ENCODE results near the gene CITED4.

Gene CITED4

DNA sequence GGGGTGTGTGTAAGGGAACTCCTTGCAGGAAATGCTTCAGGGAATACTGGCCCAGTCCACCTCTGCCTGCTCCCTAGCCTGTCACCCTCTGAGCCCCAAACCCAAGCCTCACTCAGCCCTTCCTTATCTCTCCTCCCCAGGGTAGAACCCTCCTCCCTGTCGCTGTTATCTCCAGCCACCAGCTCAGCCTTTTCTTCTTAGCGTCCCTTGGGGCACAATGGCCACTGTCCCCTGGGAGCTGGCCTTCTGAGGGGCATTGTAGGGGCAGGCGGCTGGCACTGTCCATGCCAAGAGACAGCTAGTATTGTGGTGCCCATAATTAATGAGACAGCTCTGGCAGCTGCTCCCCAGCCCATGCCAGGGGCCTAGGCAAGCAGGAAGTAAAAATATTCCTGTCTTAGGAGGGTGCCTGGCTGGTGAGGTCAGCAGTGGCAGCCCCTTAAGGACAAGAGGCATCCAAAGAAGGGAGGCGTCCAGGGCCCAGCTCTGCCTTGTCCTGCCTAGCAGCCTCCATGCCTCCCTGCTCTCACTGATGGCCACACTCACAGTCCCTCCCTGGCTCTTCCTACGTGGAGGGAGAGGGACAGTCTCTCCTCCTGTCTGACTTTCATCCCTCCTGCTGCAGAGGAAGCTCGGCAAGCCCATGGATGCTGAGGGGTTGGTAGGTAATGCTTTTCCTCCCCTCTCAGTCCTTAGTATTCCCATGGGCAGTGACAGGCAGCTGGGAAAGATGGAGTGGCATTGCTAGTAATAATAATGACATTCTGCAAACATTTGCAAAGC, 41.1 kb downstream of the CITED4 start:
- H3K9me3 ChIP-seq (ENCODE audit: low read length): no peaks in the 10 kb centered on the region
- no peaks in the 10 kb centered on the region for H4K20me1 ChIP-seq (ENCODE audit: insufficient read depth, low read length)
- no peak overlapping the region for H3K27ac ChIP-seq (ENCODE audit: low read depth, low read length, poor library complexity, severe bottlenecking)
- H3K79me2 ChIP-seq (ENCODE audit: insufficient read depth, low read length): no peaks in the 10 kb centered on the region
- H3K9me2 ChIP-seq (ENCODE audit: low read depth, low read length): no peaks in the 10 kb centered on the region
- H2AFZ ChIP-seq (ENCODE audit: low read length): no peak overlapping the region
- TF ChIP-seq EZH2 (IDR thresholded peaks at IDR 0.05; ENCODE audit: borderline replicate concordance, low read length): no peak
- TF ChIP-seq, protein P1, sequence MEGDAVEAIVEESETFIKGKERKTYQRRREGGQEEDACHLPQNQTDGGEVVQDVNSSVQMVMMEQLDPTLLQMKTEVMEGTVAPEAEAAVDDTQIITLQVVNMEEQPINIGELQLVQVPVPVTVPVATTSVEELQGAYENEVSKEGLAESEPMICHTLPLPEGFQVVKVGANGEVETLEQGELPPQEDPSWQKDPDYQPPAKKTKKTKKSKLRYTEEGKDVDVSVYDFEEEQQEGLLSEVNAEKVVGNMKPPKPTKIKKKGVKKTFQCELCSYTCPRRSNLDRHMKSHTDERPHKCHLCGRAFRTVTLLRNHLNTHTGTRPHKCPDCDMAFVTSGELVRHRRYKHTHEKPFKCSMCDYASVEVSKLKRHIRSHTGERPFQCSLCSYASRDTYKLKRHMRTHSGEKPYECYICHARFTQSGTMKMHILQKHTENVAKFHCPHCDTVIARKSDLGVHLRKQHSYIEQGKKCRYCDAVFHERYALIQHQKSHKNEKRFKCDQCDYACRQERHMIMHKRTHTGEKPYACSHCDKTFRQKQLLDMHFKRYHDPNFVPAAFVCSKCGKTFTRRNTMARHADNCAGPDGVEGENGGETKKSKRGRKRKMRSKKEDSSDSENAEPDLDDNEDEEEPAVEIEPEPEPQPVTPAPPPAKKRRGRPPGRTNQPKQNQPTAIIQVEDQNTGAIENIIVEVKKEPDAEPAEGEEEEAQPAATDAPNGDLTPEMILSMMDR (IDR thresholded peaks at IDR 0.05; ENCODE audit: low read length): no peak
- H3K4me1 ChIP-seq (ENCODE audit: insufficient read depth, low read length, severe bottlenecking): no peaks in the 10 kb centered on the region
- H3K9ac ChIP-seq (ENCODE audit: low read length): no peak overlapping the region
- H3K4me3 ChIP-seq (ENCODE audit: low read depth, low read length, poor library complexity, severe bottlenecking): no peak overlapping the region
- H3F3A ChIP-seq (ENCODE audit: insufficient read depth, low read length): no peaks in the 10 kb centered on the region
- no peak overlapping the region for H3K4me2 ChIP-seq (ENCODE audit: low read length)
- no peaks in the 10 kb centered on the region for H3K36me3 ChIP-seq (ENCODE audit: insufficient read depth, low read length)
- H3K27me3 ChIP-seq (ENCODE audit: insufficient read depth, low read length): peaks cover 4% of the 10 kb centered on the region; the same call in 1 of the 2 replicates

DNA sequence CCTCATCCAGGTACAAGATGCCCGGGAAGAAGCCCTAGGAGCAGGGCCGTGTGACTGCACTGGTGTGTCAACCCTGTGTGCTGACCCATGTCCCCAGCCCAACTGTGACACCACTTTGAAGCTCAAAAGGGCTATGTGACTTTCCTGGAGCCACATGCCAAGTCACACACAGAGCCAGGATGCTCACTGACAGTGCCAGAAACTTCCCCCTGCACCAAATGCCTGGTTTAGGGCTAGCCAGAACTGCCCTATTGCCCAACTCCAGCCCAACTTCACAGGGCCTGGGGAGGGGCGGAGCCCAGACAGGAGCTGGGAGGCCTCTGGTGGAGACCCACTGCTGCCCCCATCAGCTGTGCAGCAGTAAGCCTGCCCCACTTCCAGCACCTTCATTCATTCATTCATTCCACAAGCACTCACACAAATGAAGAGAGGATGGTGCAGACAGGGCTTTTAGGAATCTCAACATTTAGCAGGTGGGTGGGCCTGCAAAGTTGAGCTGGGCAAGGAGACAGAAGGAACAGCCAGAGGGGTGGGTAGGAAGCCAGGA, 41.8 kb downstream of the CITED4 start:
- Histone ChIP-seq H3K4me3 (ENCODE audit: low read depth, low read length, poor library complexity, severe bottlenecking) (no peak overlapping the region), H3K9ac (ENCODE audit: low read length) (no peak overlapping the region)
- no peak for TF ChIP-seq EZH2 (IDR thresholded peaks at IDR 0.05; ENCODE audit: borderline replicate concordance, low read length)
- TF ChIP-seq, protein P1 (IDR thresholded peaks at IDR 0.05; ENCODE audit: low read length): no peak; the same call in 1 of the 2 replicates

DNA sequence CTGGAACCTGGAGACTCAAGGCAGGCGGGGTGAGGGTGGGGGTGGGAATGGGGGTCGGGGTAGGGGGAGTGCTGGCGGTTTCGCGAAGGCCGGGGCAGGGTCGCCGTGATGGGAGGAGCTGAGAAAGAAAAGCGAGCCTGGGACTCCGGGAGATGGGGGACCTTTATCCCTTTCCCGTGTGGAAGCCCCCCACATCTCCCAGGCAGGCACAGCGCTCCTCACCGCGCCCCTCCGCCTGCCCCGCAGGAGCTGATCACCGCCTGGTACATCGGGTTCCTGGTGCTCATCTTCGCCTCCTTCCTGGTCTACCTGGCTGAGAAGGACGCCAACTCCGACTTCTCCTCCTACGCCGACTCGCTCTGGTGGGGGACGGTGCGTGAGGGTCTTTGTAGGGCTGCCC, 43.1 kb downstream of the CITED4 start:
- Histone ChIP-seq H3K4me3 (ENCODE audit: low read depth, low read length, poor library complexity, severe bottlenecking) (no peak overlapping the region), H3K9me2 (ENCODE audit: low read depth, low read length) (no peaks in the 10 kb centered on the region), H4K20me1 (ENCODE audit: insufficient read depth, low read length) (no peaks in the 10 kb centered on the region), H3K27ac (ENCODE audit: low read depth, low read length, poor library complexity, severe bottlenecking) (no peak overlapping the region), H3K27me3 (ENCODE audit: insufficient read depth, low read length) (0 out of 2 replicates have a peak, but pooled peaks cover 4% of the 10 kb centered on the region), H3K9me3 (ENCODE audit: low read length) (no peaks in the 10 kb centered on the region), H2AFZ (ENCODE audit: low read length) (no peak overlapping the region), H3K4me1 (ENCODE audit: insufficient read depth, low read length, severe bottlenecking) (no peaks in the 10 kb centered on the region), H3K4me2 (ENCODE audit: low read length) (peak overlapping the region; percentile 63; the same call in 1 of the 2 replicates), H3K79me2 (ENCODE audit: insufficient read depth, low read length) (no peaks in the 10 kb centered on the region), H3F3A (ENCODE audit: insufficient read depth, low read length) (no peaks in the 10 kb centered on the region), H3K9ac (ENCODE audit: low read length) (no peak overlapping the region), H3K36me3 (ENCODE audit: insufficient read depth, low read length) (no peaks in the 10 kb centered on the region)
- TF ChIP-seq EZH2 (IDR thresholded peaks at IDR 0.05; ENCODE audit: borderline replicate concordance, low read length): no peak

More for the DNA sequence above, 41.8 kb downstream of the CITED4 start:
- Histone ChIP-seq H3K27me3 (ENCODE audit: insufficient read depth, low read length) (peaks cover 4% of the 10 kb centered on the region; the same call in 1 of the 2 replicates), H2AFZ (ENCODE audit: low read length) (no peak overlapping the region), H3K9me2 (ENCODE audit: low read depth, low read length) (no peaks in the 10 kb centered on the region), H3K36me3 (ENCODE audit: insufficient read depth, low read length) (no peaks in the 10 kb centered on the region), H4K20me1 (ENCODE audit: insufficient read depth, low read length) (no peaks in the 10 kb centered on the region), H3K9me3 (ENCODE audit: low read length) (no peaks in the 10 kb centered on the region), H3K4me1 (ENCODE audit: insufficient read depth, low read length, severe bottlenecking) (no peaks in the 10 kb centered on the region), H3K79me2 (ENCODE audit: insufficient read depth, low read length) (no peaks in the 10 kb centered on the region), H3F3A (ENCODE audit: insufficient read depth, low read length) (no peaks in the 10 kb centered on the region), H3K27ac (ENCODE audit: low read depth, low read length, poor library complexity, severe bottlenecking) (no peak overlapping the region), H3K4me2 (ENCODE audit: low read length) (no peak overlapping the region)
